Measurements from ENCODE around the gene TBCD. TPM values are rescaled to one million over a fixed set of nuclear protein-coding genes. Genes with fewer than 3 reads are reported as not detected.

TBCD gene
- total RNA-seq, 1 donor from 2014 or later = 104 TPM

DNA sequence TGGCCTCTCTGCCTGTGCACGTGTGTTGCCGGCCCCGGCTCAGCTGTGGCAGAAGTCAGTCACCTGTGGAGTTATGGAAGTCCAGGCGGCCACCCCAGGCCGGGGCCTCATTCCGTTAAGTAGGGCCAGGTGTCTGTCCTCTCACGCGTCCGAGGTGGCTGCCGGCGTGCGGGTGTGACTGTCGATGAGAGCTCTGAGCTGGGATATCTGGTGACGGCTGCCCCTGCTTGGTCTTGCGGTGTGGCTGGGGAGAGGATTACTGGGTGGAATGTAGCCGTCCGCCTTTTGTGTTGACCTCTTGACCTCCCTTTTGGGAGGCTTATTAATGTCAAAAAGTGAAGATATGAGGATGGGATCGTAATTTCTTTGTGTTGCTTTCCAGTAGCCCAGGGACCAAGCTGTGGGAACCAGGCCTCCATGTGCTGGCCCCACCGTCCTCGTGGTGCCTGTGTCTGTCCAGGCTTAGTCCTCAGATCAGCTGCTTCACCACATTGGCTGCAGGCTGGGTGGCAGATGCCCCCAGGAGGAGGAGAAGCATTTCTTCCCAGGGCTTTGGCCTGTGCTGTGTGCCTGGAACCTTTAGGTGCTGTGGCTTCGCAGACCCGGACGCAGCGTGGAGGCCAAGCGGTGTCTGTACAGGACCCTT, 111.0 kb downstream of the TBCD start:
- no peak for DNase-seq (ENCODE audit: extremely low spot score, unreplicated experiment)
- Mint-ChIP-seq H3K4me3 (peak overlapping the region; percentile 30), H3K27ac (peak overlapping the region; percentile 89), H3K9me3 (no peaks in the 10 kb centered on the region), H3K27me3 (no peaks in the 10 kb centered on the region), H3K36me3 (no peaks in the 10 kb centered on the region), H3K4me1 (ENCODE audit: unreplicated experiment) (peaks cover 60% of the 10 kb centered on the region)
- no peak for TF ChIP-seq CTCF (conservative IDR thresholded peaks at IDR 0.05)

GRCh38 chr17:82863383-82863940, 111.6 kb downstream of the TBCD start:
- no peaks in the 10 kb centered on the region for H3K9me3 Mint-ChIP-seq

DNA sequence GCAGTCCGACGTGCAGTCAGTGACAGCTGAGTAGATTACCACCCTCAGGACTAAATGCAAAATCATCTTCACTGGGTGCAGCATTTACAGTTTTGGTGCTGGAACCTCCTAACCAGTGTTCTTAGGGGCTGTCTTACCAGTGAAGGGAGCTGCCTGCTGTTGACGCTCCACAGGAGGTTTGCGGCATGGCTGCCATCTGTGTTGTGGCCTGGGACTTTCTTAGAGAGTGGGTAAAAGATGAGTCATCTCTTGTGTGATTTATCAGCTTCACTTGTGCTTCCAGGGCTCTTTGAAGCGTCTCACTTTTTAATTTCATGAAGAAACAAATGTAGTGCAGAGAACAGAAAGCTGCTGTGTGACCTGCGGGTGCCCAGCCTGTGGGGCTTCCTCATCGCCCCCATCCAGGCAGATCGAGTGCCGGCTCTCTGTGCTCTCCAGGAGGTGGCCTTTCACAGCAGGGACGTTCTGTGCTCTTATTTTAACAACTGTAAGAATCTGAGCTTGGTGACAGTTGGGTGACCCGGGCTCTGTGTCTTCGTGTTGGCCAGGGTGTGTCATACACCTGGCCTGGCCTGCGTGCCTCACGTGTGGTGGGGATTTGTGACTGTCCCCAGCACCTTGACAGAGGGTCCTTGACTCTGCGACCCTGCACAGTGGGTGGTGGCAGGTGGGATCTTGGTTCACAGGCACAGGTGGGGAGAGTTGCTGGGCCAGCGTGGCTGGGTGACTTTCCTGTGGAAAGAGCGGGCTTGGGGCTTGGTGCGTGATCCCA, 112.3 kb downstream of the TBCD start:
- H3K27me3 Mint-ChIP-seq = no peaks in the 10 kb centered on the region
- H3K9me3 Mint-ChIP-seq = no peaks in the 10 kb centered on the region
- TF ChIP-seq CTCF (conservative IDR thresholded peaks at IDR 0.05) = no peak
- peaks cover 65% of the 10 kb centered on the region for H3K4me1 Mint-ChIP-seq (ENCODE audit: unreplicated experiment)
- H3K36me3 Mint-ChIP-seq = peaks cover 4% of the 10 kb centered on the region
- no peak for DNase-seq (ENCODE audit: extremely low spot score, unreplicated experiment)
- H3K27ac Mint-ChIP-seq = peak overlapping the region; percentile 89
- H3K4me3 Mint-ChIP-seq = peak overlapping the region; percentile 22

More at GRCh38 chr17:82863383-82863940, 111.6 kb downstream of the TBCD start:
- Mint-ChIP-seq H3K36me3 (peaks cover under 1% of the 10 kb centered on the region), H3K4me3 (peak overlapping the region; percentile 22), H3K27ac (peak overlapping the region; percentile 89), H3K4me1 (ENCODE audit: unreplicated experiment) (peaks cover 61% of the 10 kb centered on the region), H3K27me3 (no peaks in the 10 kb centered on the region)
- TF ChIP-seq CTCF (conservative IDR thresholded peaks at IDR 0.05) = no peak
- no peak for DNase-seq (ENCODE audit: extremely low spot score, unreplicated experiment)

DNA sequence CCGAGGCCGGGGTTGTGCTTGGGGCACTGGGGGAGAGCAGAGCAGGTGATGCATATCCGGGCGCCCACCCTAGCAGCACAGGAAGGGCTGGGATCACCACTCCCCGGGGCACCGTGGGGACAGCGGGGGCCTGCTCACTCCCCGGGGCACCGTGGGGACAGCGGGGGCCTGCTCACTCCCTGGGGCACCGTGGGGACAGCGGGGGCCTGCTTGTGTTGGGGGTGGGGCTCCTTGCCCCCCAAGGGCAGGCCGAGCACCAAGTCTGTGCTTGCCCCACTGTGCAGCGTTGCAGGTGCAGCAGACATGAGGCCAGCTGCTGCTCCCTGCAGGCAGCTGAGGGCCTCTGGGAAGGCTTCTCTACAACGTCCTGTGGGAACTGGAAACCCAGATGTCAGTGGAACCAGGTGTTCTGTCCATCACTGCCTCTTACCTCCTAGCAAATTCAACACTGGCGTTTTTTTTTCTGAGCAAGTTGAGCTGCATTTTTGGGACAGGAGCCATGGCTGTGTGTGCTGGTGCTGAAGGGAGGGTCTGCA, 112.9 kb downstream of the TBCD start:
- no peak for DNase-seq (ENCODE audit: extremely low spot score, unreplicated experiment)
- Mint-ChIP-seq H3K4me1 (ENCODE audit: unreplicated experiment) (peaks cover 59% of the 10 kb centered on the region), H3K9me3 (no peaks in the 10 kb centered on the region), H3K27me3 (no peaks in the 10 kb centered on the region), H3K27ac (peak overlapping the region; percentile 89), H3K4me3 (no peak overlapping the region), H3K36me3 (peaks cover 4% of the 10 kb centered on the region)
- TF ChIP-seq CTCF (conservative IDR thresholded peaks at IDR 0.05) = no peak

DNA sequence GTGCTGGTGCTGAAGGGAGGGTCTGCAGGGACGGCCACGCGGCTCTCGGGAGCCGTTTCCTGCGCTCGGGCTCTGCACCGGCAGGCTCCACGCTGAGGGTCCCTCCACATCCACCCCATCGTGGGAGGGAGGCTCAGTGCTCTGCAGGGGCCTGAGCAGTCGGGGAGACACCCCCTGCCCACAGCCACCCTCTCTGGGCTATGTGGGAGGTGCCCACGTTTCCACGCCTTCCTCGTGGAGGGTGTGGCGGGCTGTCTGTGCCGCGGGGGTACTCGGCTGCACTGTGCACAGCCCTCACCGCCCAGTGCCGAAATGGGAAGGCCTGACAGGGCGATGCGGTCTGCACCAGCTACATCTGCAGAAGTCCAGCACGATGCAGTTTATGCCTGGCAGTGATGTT, 113.4 kb downstream of the TBCD start:
- DNase-seq (ENCODE audit: extremely low spot score, unreplicated experiment) = no peak
- Mint-ChIP-seq H3K4me1 (ENCODE audit: unreplicated experiment) (peaks cover 54% of the 10 kb centered on the region), H3K4me3 (peak overlapping the region; percentile 67), H3K27me3 (no peaks in the 10 kb centered on the region), H3K27ac (peak overlapping the region; percentile 88), H3K9me3 (no peaks in the 10 kb centered on the region), H3K36me3 (peaks cover 7% of the 10 kb centered on the region)
- TF ChIP-seq CTCF (conservative IDR thresholded peaks at IDR 0.05) = no peak

Data from type B pancreatic cell (in vitro differentiated cells).